ENCODE data around the gene PITPNC1. TPM values are rescaled to one million over a fixed set of nuclear protein-coding genes. Genes with fewer than 3 reads are reported as not detected.

PITPNC1 gene
- total RNA-seq, 4 donors from 2014 or later = 14.1 to 35.5 (median 31.8) TPM

GRCh38 chr17:67594115-67594880 lies 217.2 kb downstream of the PITPNC1 start:
- intact Hi-C loops (cut with DNase I) = no loop called here

GRCh38 chr17:67600408-67600807 lies 223.3 kb downstream of the PITPNC1 start:
- intact Hi-C loops (cut with DNase I) = loop anchor here (10.0 kb wide), 1 partner anchor 216 kb away; no protein-coding TSS in a partner anchor
- H3K4me3 ChIP-seq = no peak overlapping the region
- peaks cover 10 to 21% (median 12%) of the 10 kb centered on the region in 4 donors for H3K4me1 ChIP-seq
- H3K27ac ChIP-seq (replicated peaks in 1 of 4) = no peak overlapping the region
- H3K9me3 ChIP-seq = no peaks in the 10 kb centered on the region
- DNase-seq (ENCODE audit: extremely low spot score) = no peak
- TF ChIP-seq POLR2A (IDR thresholded peaks at IDR 0.05; ENCODE audit: low read depth) (no peak), CTCF (IDR thresholded peaks at IDR 0.05) (no peak), EP300 (IDR thresholded peaks at IDR 0.05) (no peak), POLR2AphosphoS5 (IDR thresholded peaks at IDR 0.05) (no peak)
- no peaks in the 10 kb centered on the region for H3K27me3 ChIP-seq
- 97% methylated on average over 2 of the region's 2 CpGs for WGBS
- no peaks in the 10 kb centered on the region for H3K36me3 ChIP-seq

More at GRCh38 chr17:67594115-67594880, 217.2 kb downstream of the PITPNC1 start:
- H3K9me3 ChIP-seq = no peaks in the 10 kb centered on the region
- WGBS = 81% methylated on average over 7 of the region's 7 CpGs
- H3K4me3 ChIP-seq = no peak overlapping the region
- no peak overlapping the region for H3K27ac ChIP-seq (replicated peaks in 1 of 4)
- TF ChIP-seq CTCF (IDR thresholded peaks at IDR 0.05) (no peak), EP300 (IDR thresholded peaks at IDR 0.05) (no peak), POLR2A (IDR thresholded peaks at IDR 0.05; ENCODE audit: low read depth) (no peak), POLR2AphosphoS5 (IDR thresholded peaks at IDR 0.05) (no peak)
- H3K36me3 ChIP-seq = no peaks in the 10 kb centered on the region
- H3K27me3 ChIP-seq = no peaks in the 10 kb centered on the region
- no peaks in the 10 kb centered on the region for H3K4me1 ChIP-seq
- DNase-seq (ENCODE audit: extremely low spot score) = no peak

GRCh38 chr17:67601897-67602296 lies 224.8 kb downstream of the PITPNC1 start:
- WGBS = 86% methylated on average over 4 of the region's 4 CpGs
- no peaks in the 10 kb centered on the region for H3K36me3 ChIP-seq
- H3K9me3 ChIP-seq = no peaks in the 10 kb centered on the region
- no peaks in the 10 kb centered on the region for H3K27me3 ChIP-seq
- intact Hi-C loops (cut with DNase I) = loop anchor here (10.0 kb wide), 1 partner anchor 217 kb away; no protein-coding TSS in a partner anchor
- no peak for DNase-seq (ENCODE audit: extremely low spot score)
- TF ChIP-seq EP300 (IDR thresholded peaks at IDR 0.05) (no peak), POLR2AphosphoS5 (IDR thresholded peaks at IDR 0.05) (no peak), POLR2A (IDR thresholded peaks at IDR 0.05; ENCODE audit: low read depth) (no peak), CTCF (IDR thresholded peaks at IDR 0.05) (no peak)
- H3K27ac ChIP-seq (replicated peaks in 1 of 4) = no peak overlapping the region
- no peak overlapping the region for H3K4me3 ChIP-seq
- peaks cover 24 to 35% (median 27%) of the 10 kb centered on the region in 4 donors for H3K4me1 ChIP-seq

- no peak for TF ChIP-seq CTCF (IDR thresholded peaks at IDR 0.05)
Observed at GRCh38 chr17:67602444-67602843, 225.4 kb downstream of the PITPNC1 start.

More at GRCh38 chr17:67602444-67602843, 225.4 kb downstream of the PITPNC1 start:
- Histone ChIP-seq H3K27ac (replicated peaks in 1 of 4) (no peak overlapping the region), H3K4me1 (peaks cover 29 to 39% (median 31%) of the 10 kb centered on the region in 4 donors), H3K4me3 (no peak overlapping the region), H3K27me3 (no peaks in the 10 kb centered on the region), H3K36me3 (no peaks in the 10 kb centered on the region), H3K9me3 (no peaks in the 10 kb centered on the region)
- no peak for DNase-seq (ENCODE audit: extremely low spot score)
- intact Hi-C loops (cut with DNase I) = loop anchor here (10.0 kb wide), 1 partner anchor 218 kb away; no protein-coding TSS in a partner anchor
- WGBS = 94% methylated on average over 4 of the region's 4 CpGs

Data from esophagus muscularis mucosa (tissue), 4 donors.